Psoas muscle (tissue), 8 donors: ENCODE data around the gene UQCC5. TPM values are rescaled to one million over a fixed set of nuclear protein-coding genes. Genes with fewer than 3 reads are reported as not detected.

ENCODE experiments used
- ATAC-seq, 4 donors: fragments of 200-7000 bp; cut with Tn5 transposase; one replicate each; pipeline ENCODE4 v1.9.1; 2020; ENCODE audit warnings: moderate library complexity in 3 of 4, mild to moderate bottlenecking in 2 of 4
- DNase-seq, 2 donors: peaks; one replicate each; pipeline ENCODE4 v3.0.0-alpha.2; 2020
- H3K27ac ChIP-seq: fragments of 200-600 bp; one replicate; pipeline ENCODE4 v1.8.0; 2022
- H3K27me3 ChIP-seq, 3 donors: fragments of 200-600 bp in 1 of 3; one replicate each; pipeline versions ENCODE4 v1.6.1 to v1.8.0; 2013 to 2022; ENCODE audit warnings: low read length in 2 of 3, mild to moderate bottlenecking in 2 of 3, moderate library complexity in 1 of 3; ENCODE audit not compliant: insufficient read depth in 3 of 3
- H3K36me3 ChIP-seq, 2 donors: fragments of 200-600 bp in 1 of 2; one replicate each; pipeline versions ENCODE4 v1.6.1 to v1.8.0; 2013 to 2022; ENCODE audit warnings: low read depth in 1 of 2, mild to moderate bottlenecking in 1 of 2, moderate library complexity in 1 of 2; ENCODE audit not compliant: insufficient read depth in 1 of 2
- H3K4me1 ChIP-seq: fragments of 200-600 bp; one replicate; pipeline ENCODE4 v1.8.0; 2022
- H3K4me3 ChIP-seq: fragments of 200-600 bp; one replicate; pipeline ENCODE4 v1.8.0; 2022; ENCODE audit warnings: mild to moderate bottlenecking
- H3K9me3 ChIP-seq: fragments of 200-600 bp; one replicate; pipeline ENCODE4 v1.8.0; 2022
- CTCF ChIP-seq: fragments of 200-600 bp; IDR thresholded peaks from one replicate; pipeline ENCODE4 v1.8.0; 2022; ENCODE audit warnings: antibody characterized with exemption
- WGBS, 3 donors: extraction: QIAGEN DNeasy Blood & Tissue Kit; methylation state at CpG; one replicate each; pipeline versions ENCODE4 v1.1.6 to v1.1.7; 2013; 5-methylcytosine and 5-hydroxymethylcytosine counted together
- intact Hi-C, 2 donors: fragments of 100-400 bp; cut with DNase I; formaldehyde crosslinking; loops; one replicate each; pipeline versions ENCODE4 v1.11.0 to v1.14.2; 2022
- polyA plus RNA-seq, 3 donors: library from polyadenylated mRNA; stranded (reverse); fragments of 200-250 nt; gene quantifications; one replicate each; pipeline ENCODE4 v1.2.3, GENCODE V29; 2013
- total RNA-seq, 4 donors: library from RNA; stranded (reverse); fragmentation: NEBNext Ultra II Directional in 2 of 4; extraction: Animal tissue kit (Norgen Biotek cat#: 25700) in 2 of 4; gene quantifications; one replicate each; pipeline versions ENCODE4 v1.2.1 to v1.2.4, GENCODE V29; 2021 to 2023
- donor health status: healthy with polysubstance abuse.
- donor health status: DM: no; HTN: no; CAD: no; lungs with moderate emphysema.
- donor health status: Bipolar disorder and iron deficiency.
- donor health status: healthy.
- donor health status: DM: yes; HTN: yes; CAD: no.
- donor health status: DM: no; HTN: no; CAD: no.
- donor health status: DM: no; HTN: no; CAD: no.
- donor health status: DM: yes; HTN: yes; CAD: no.

The UQCC5 gene
- total and polyA plus RNA-seq, 7 donors, result 29.5 to 95.4 (median 32.7) TPM

- intact Hi-C loops, result loop anchor here in 1 of 2 donors (5.0 kb wide), 1 partner anchor 64 kb away; no protein-coding TSS in a partner anchor
- 8 to 15% (median 10%) methylated on average over 9 of the region's 9 CpGs for WGBS, 3 donors
Observed at GRCh38 chr3:52536112-52536368, 365 bp upstream of the UQCC5 start.

GRCh38 chr3:52537165-52537620, 788 bp downstream of the UQCC5 start:
- DNase-seq, result no peak
- ATAC-seq, result peak in 3 of 4 donors; percentile 1 to 25 (median 18)
- H3K4me1 ChIP-seq, result peaks cover 33% of the 10 kb centered on the region
- H3K27me3 ChIP-seq, result no peaks in the 10 kb centered on the region
- WGBS, 3 donors, result 1 to 5% (median 3%) methylated on average over 6 of the region's 6 CpGs
- H3K36me3 ChIP-seq, result peaks cover 0 to 15% of the 10 kb centered on the region in 2 donors
- no peaks in the 10 kb centered on the region for H3K9me3 ChIP-seq
- intact Hi-C loops, result loop anchor here in 1 of 2 donors (5.0 kb wide), 1 partner anchor 65 kb away; no protein-coding TSS in a partner anchor
- H3K4me3 ChIP-seq, result peak overlapping the region; percentile 83
- peak overlapping the region; percentile 96 for H3K27ac ChIP-seq
- no peak for TF ChIP-seq CTCF

More at GRCh38 chr3:52536112-52536368, 365 bp upstream of the UQCC5 start:
- DNase-seq (no peak), ATAC-seq (no peak)
- H3K4me3 ChIP-seq, result peak overlapping the region; percentile 83
- peaks cover 0 to 7% of the 10 kb centered on the region in 2 donors for H3K36me3 ChIP-seq
- no peaks in the 10 kb centered on the region for H3K27me3 ChIP-seq
- peak overlapping the region; percentile 96 for H3K27ac ChIP-seq
- TF ChIP-seq CTCF, result no peak
- H3K9me3 ChIP-seq, result no peaks in the 10 kb centered on the region
- peaks cover 33% of the 10 kb centered on the region for H3K4me1 ChIP-seq

- no peak for TF ChIP-seq CTCF
- intact Hi-C loops, result loop anchor here in 1 of 2 donors (5.0 kb wide), 1 partner anchor 66 kb away; no protein-coding TSS in a partner anchor
- H3K27me3 ChIP-seq, result no peaks in the 10 kb centered on the region
- peaks cover 33% of the 10 kb centered on the region for H3K4me1 ChIP-seq
- 52 to 63% (median 63%) methylated on average over 7 of the region's 7 CpGs for WGBS, 3 donors
- H3K27ac ChIP-seq, result peak overlapping the region; percentile 96
- peaks cover 0 to 17% of the 10 kb centered on the region in 2 donors for H3K36me3 ChIP-seq
- ATAC-seq, result no peak
- peak overlapping the region; percentile 83 for H3K4me3 ChIP-seq
- H3K9me3 ChIP-seq, result no peaks in the 10 kb centered on the region
- no peak for DNase-seq
Observed at GRCh38 chr3:52537726-52538421, 1.5 kb downstream of the UQCC5 start.

- no peaks in the 10 kb centered on the region for H3K27me3 ChIP-seq
- intact Hi-C loops, result loop anchor here in 1 of 2 donors (5.0 kb wide), 1 partner anchor 67 kb away; no protein-coding TSS in a partner anchor
- ATAC-seq (no peak), DNase-seq (no peak)
- TF ChIP-seq CTCF, result no peak
- peak overlapping the region; percentile 83 for H3K4me3 ChIP-seq
- 83 to 85% (median 83%) methylated on average over 5 of the region's 5 CpGs for WGBS, 3 donors
- peak overlapping the region; percentile 96 for H3K27ac ChIP-seq
- H3K9me3 ChIP-seq, result no peaks in the 10 kb centered on the region
- H3K4me1 ChIP-seq, result peaks cover 33% of the 10 kb centered on the region
- H3K36me3 ChIP-seq, result peaks cover 0 to 28% of the 10 kb centered on the region in 2 donors
Observed at GRCh38 chr3:52539010-52539653, 2.7 kb downstream of the UQCC5 start.
